ENCODE measurements around the gene LSM2.

LSM2 gene

GRCh38 chr6:31750411-31751022 is 56.2 kb downstream of the LSM2 start:
- Histone ChIP-seq H3K4me2 (ENCODE audit: low read length) (no peak overlapping the region), H2AFZ (ENCODE audit: low read depth, low read length) (no peak overlapping the region), H3K9me3 (ENCODE audit: insufficient read depth, low read length) (no peaks in the 10 kb centered on the region), H3K4me3 (ENCODE audit: low read length) (no peak overlapping the region), H3K9ac (ENCODE audit: low read length) (no peak overlapping the region), H3K4me1 (ENCODE audit: low read length) (no peaks in the 10 kb centered on the region), H4K20me1 (ENCODE audit: insufficient read depth, low read length) (no peaks in the 10 kb centered on the region), H3K27ac (ENCODE audit: low read length) (no peak overlapping the region), H3K27me3 (ENCODE audit: low read depth, low read length) (no peaks in the 10 kb centered on the region), H3K79me2 (ENCODE audit: low read length) (no peaks in the 10 kb centered on the region), H3K36me3 (replicated peaks; ENCODE audit: low read depth, low read length) (peaks cover 9% of the 10 kb centered on the region)
- TF ChIP-seq, protein P1, sequence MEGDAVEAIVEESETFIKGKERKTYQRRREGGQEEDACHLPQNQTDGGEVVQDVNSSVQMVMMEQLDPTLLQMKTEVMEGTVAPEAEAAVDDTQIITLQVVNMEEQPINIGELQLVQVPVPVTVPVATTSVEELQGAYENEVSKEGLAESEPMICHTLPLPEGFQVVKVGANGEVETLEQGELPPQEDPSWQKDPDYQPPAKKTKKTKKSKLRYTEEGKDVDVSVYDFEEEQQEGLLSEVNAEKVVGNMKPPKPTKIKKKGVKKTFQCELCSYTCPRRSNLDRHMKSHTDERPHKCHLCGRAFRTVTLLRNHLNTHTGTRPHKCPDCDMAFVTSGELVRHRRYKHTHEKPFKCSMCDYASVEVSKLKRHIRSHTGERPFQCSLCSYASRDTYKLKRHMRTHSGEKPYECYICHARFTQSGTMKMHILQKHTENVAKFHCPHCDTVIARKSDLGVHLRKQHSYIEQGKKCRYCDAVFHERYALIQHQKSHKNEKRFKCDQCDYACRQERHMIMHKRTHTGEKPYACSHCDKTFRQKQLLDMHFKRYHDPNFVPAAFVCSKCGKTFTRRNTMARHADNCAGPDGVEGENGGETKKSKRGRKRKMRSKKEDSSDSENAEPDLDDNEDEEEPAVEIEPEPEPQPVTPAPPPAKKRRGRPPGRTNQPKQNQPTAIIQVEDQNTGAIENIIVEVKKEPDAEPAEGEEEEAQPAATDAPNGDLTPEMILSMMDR (IDR thresholded peaks at IDR 0.05; ENCODE audit: low read depth, low read length): no peak
- no peak for TF ChIP-seq EZH2phosphoT487 (IDR thresholded peaks at IDR 0.05; ENCODE audit: low read depth)

DNA sequence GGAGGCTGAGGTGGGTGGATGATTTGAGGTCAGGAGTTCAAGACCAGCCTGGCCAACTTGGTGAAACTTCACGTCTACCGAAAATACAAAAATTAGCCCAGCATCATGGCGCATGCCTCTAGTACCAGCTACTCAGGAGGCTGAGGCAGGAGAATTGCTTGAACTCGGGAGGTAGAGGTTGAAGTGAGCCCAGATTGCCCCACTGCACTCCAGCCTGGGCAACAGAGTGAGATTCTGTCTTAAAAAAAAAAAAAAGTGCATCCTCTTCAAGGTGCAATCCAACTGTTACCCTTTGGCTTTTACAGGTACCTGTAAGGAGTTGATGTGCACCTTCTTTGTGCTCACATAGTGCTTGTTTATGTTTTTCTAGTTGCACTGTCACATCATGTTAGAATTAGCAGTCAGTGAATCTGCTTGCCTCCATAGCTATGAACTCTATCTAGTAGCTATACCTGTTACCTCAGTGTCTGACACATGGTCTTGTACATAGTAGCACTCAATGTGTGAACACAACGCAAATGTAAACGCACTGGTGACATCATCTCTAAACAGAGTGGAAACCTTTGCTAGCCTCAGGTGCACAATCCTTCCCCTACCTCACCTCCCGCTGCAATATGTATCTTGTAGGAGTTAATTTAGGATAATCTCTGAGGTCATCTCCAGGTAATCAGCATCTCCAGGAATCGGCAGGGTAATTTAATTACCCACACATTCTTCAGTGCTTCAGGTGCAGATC is 57.3 kb downstream of the LSM2 start:
- Histone ChIP-seq H3K27me3 (ENCODE audit: low read depth, low read length) (no peaks in the 10 kb centered on the region), H3K9ac (ENCODE audit: low read length) (no peak overlapping the region), H3K27ac (ENCODE audit: low read length) (no peak overlapping the region), H2AFZ (ENCODE audit: low read depth, low read length) (no peak overlapping the region), H3K4me3 (ENCODE audit: low read length) (no peak overlapping the region), H4K20me1 (ENCODE audit: insufficient read depth, low read length) (no peaks in the 10 kb centered on the region), H3K9me3 (ENCODE audit: insufficient read depth, low read length) (no peaks in the 10 kb centered on the region), H3K4me2 (ENCODE audit: low read length) (no peak overlapping the region), H3K79me2 (ENCODE audit: low read length) (no peaks in the 10 kb centered on the region), H3K4me1 (ENCODE audit: low read length) (no peaks in the 10 kb centered on the region), H3K36me3 (replicated peaks; ENCODE audit: low read depth, low read length) (peaks cover 9% of the 10 kb centered on the region)
- no peak for TF ChIP-seq EZH2phosphoT487 (IDR thresholded peaks at IDR 0.05; ENCODE audit: low read depth)
- TF ChIP-seq, protein P1 (IDR thresholded peaks at IDR 0.05; ENCODE audit: low read depth, low read length): no peak
